Activated CD8-positive, alpha-beta memory T cell treated with anti-CD3 and anti-CD28 coated beads for 24 hours (primary cell): ENCODE measurements around the gene OSTN.
"Not testable (repeated sequence)": the region's sequence is repeated elsewhere in the genome, so short reads cannot be mapped to it uniquely, and the experiment has no call there.

Source experiments
- DNase-seq: peaks from one replicate; pipeline ENCODE4 v3.0.0-alpha.2; 2020

The OSTN gene

GRCh38 chr3:191268737-191269136 is 69.7 kb downstream of the OSTN start:
- DNase-seq = no peak

GRCh38 chr3:191269289-191270085 is 70.4 kb downstream of the OSTN start:
- no peak for DNase-seq

GRCh38 chr3:191275244-191275643 is 76.2 kb downstream of the OSTN start:
- not testable (repeated sequence) for DNase-seq

- DNase-seq = no peak
Measured at GRCh38 chr3:191275751-191276150, 76.7 kb downstream of the OSTN start.

- no peak for DNase-seq
Measured at GRCh38 chr3:191280111-191280510, 81.1 kb downstream of the OSTN start.

GRCh38 chr3:191280882-191281281 is 81.8 kb downstream of the OSTN start:
- no peak for DNase-seq

GRCh38 chr3:191282251-191283185 is 83.5 kb downstream of the OSTN start:
- no peak for DNase-seq

GRCh38 chr3:191283400-191283799 is 84.4 kb downstream of the OSTN start:
- no peak for DNase-seq

GRCh38 chr3:191290311-191291025 is 91.4 kb downstream of the OSTN start:
- no peak for DNase-seq

- no peak for DNase-seq
Measured at GRCh38 chr3:191292243-191293015, 93.4 kb downstream of the OSTN start.

GRCh38 chr3:191294291-191294690 is 95.2 kb downstream of the OSTN start:
- no peak for DNase-seq

- DNase-seq = no peak
Measured at GRCh38 chr3:191296041-191296541, 97.0 kb downstream of the OSTN start.

GRCh38 chr3:191298846-191299245 is 99.8 kb downstream of the OSTN start:
- no peak for DNase-seq

- DNase-seq = no peak
Measured at GRCh38 chr3:191300422-191300821, 101.4 kb downstream of the OSTN start.

- DNase-seq = no peak
Measured at GRCh38 chr3:191301017-191301416, 102.0 kb downstream of the OSTN start.

- DNase-seq = no peak
Measured at GRCh38 chr3:191301782-191302411, 102.9 kb downstream of the OSTN start.

GRCh38 chr3:191302451-191302850 is 103.4 kb downstream of the OSTN start:
- DNase-seq = no peak

GRCh38 chr3:191303596-191303995 is 104.6 kb downstream of the OSTN start:
- no peak for DNase-seq

- no peak for DNase-seq
Measured at GRCh38 chr3:191306428-191306827, 107.4 kb downstream of the OSTN start.

GRCh38 chr3:191307341-191307740 is 108.3 kb downstream of the OSTN start:
- DNase-seq = no peak

GRCh38 chr3:191313296-191313695 is 114.3 kb downstream of the OSTN start:
- DNase-seq = no peak
